Peyer's patch (tissue), 4 donors: Measurements from ENCODE around the gene OR1J2.

Source experiments
- POLR2A ChIP-seq, 2 donors: fragments of 450-650 bp; IDR thresholded peaks; one replicate each; pipeline ENCODE4 v1.5.1; 2017; ENCODE audit warnings: antibody characterized with exemption in 2 of 2, mild to moderate bottlenecking in 2 of 2, moderate library complexity in 2 of 2
- TF ChIP-seq, protein P1 (sequence below), 6 experiments: fragments of 450-650 bp in 4 of 6; fragments of 200-600 bp in 2 of 6; sonication (generic) in 1 of 6; IDR thresholded peaks; one replicate each; pipeline ENCODE4 v1.5.1; 2017 to 2019; ENCODE audit warnings: antibody characterized with exemption in 6 of 6, mild to moderate bottlenecking in 3 of 6, moderate library complexity in 1 of 6

GRCh38 chr9:122477826-122478225 is 32.8 kb upstream of the OR1J2 start, which contains the start of gene OR1J1:
- TF ChIP-seq, protein P1, sequence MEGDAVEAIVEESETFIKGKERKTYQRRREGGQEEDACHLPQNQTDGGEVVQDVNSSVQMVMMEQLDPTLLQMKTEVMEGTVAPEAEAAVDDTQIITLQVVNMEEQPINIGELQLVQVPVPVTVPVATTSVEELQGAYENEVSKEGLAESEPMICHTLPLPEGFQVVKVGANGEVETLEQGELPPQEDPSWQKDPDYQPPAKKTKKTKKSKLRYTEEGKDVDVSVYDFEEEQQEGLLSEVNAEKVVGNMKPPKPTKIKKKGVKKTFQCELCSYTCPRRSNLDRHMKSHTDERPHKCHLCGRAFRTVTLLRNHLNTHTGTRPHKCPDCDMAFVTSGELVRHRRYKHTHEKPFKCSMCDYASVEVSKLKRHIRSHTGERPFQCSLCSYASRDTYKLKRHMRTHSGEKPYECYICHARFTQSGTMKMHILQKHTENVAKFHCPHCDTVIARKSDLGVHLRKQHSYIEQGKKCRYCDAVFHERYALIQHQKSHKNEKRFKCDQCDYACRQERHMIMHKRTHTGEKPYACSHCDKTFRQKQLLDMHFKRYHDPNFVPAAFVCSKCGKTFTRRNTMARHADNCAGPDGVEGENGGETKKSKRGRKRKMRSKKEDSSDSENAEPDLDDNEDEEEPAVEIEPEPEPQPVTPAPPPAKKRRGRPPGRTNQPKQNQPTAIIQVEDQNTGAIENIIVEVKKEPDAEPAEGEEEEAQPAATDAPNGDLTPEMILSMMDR (IDR thresholded peaks at IDR 0.05) = no peak
- TF ChIP-seq POLR2A (IDR thresholded peaks at IDR 0.05) = no peak
